H1 (cell line): ENCODE data around the gene ZNF670. TPM values are rescaled to one million over a fixed set of nuclear protein-coding genes. Genes with fewer than 3 reads are reported as not detected.

Source experiments
- PHF8 ChIP-seq: fragments of 200-600 bp; sonication (generic); conservative IDR thresholded peaks from 2 replicates; pipeline ENCODE4 v1.7.1; 2012; ENCODE audit warnings: low read depth, mild to moderate bottlenecking, inconsistent platforms, low read length, moderate library complexity
- RFX5 ChIP-seq: IDR thresholded peaks from 2 replicates; pipeline ENCODE4 v1.6.1; 2011; ENCODE audit warnings: low read depth, low read length, improper control_type of control experiment, borderline replicate concordance
- polyA plus RNA-seq, 7 experiments: library from polyadenylated mRNA; depleted of rRNA in 3 of 7; stranded (reverse) in 5 of 7; unstranded in 2 of 7; fragments of >200 nt in 5 of 7; fragments of 200-250 nt in 2 of 7; gene quantifications; 1 replicate in 5 of 7; 2 replicates in 1 of 7; 4 replicates in 1 of 7; pipeline versions ENCODE4 v1.2.1 to v1.2.3, GENCODE V29; 2011 to 2013; ENCODE audit warnings: missing spikeins in 2 of 7, mixed read lengths in 2 of 7
- total RNA-seq: library from RNA; stranded (reverse); fragmentation: NEBNext Ultra II Directional; extraction: Animal tissue kit (Norgen Biotek cat#: 25700); gene quantifications from 2 replicates; pipeline ENCODE4 v1.2.1, GENCODE V29; 2021

Gene ZNF670
- total and polyA plus RNA-seq, 2 of the 8 experiments (the other 6 are each of a cell fraction or from before 2014, with no cell fraction given) = 2.8 to 15.4 TPM

GRCh38 chr1:247102381-247102780, 23.8 kb upstream of the ZNF670 start (continued):
- TF ChIP-seq PHF8 (no peak), RFX5 (no peak)
